H1 (cell line): Measurements from ENCODE around the gene GLCE.
"Not testable (repeated sequence)": the region's sequence is repeated elsewhere in the genome, so short reads cannot be mapped to it uniquely, and the experiment has no call there.

Source experiments
- ATF2 ChIP-seq: IDR thresholded peaks from 2 replicates; pipeline ENCODE4 v1.6.1; 2012; ENCODE audit warnings: low read length, inconsistent platforms
- CTCF ChIP-seq, 3 experiments: IDR thresholded peaks; 1 replicate in 2 of 3; 2 replicates in 1 of 3; pipeline versions ENCODE4 v1.5.1 to v1.6.1; 2011; ENCODE audit warnings: low read length in 3 of 3, mild to moderate bottlenecking in 3 of 3, inconsistent platforms in 2 of 3, low read depth in 1 of 3, moderate library complexity in 1 of 3; ENCODE audit not compliant: insufficient read depth in 1 of 3; ENCODE audit errors: control extremely low read depth in 1 of 3
- GTF2F1 ChIP-seq: IDR thresholded peaks from 2 replicates; pipeline ENCODE4 v1.6.1; 2012; ENCODE audit warnings: low read depth, low read length, improper control_type of control experiment, borderline replicate concordance

- not testable (repeated sequence) for TF ChIP-seq ATF2; CTCF (IDR thresholded peaks at IDR 0.05; ENCODE audit: control extremely low read depth in 1 of 3, insufficient read depth in 1 of 3, low read depth in 1 of 3, low read length in 3 of 3); GTF2F1
Measured at GRCh38 chr15:69168361-69168760, 7.9 kb downstream of the GLCE start.
